OCI-M1 (cell line): ENCODE results near the gene TMEM59.
"Not testable (repeated sequence)": the region's sequence is repeated elsewhere in the genome, so short reads cannot be mapped to it uniquely, and the experiment has no call there.

ENCODE experiments used
- DNase-seq: peaks from one replicate; lab custom pipeline; 2025; lab: John Stamatoyannopoulos, UW

Gene TMEM59

GRCh38 chr1:54052934-54053744 lies at the start of gene TMEM59, which contains the start of gene TCEANC2:
Gene TMEM59 (minus strand): TSS chr1:54053204. CDS start chr1:54053188, 16 bp downstream.
Gene TCEANC2 (plus strand): TSS chr1:54053608. CDS start chr1:54054423, 815 bp downstream.
- peak; percentile 99 for DNase-seq

GRCh38 chr1:54100500-54100899 lies 47.5 kb upstream of the TMEM59 start:
- no peak for DNase-seq

- DNase-seq = no peak
These were observed 46.1 kb upstream of the TMEM59 start for GRCh38 chr1:54099061-54099610.

GRCh38 chr1:54096877-54097240 lies 43.9 kb upstream of the TMEM59 start:
- no peak for DNase-seq

GRCh38 chr1:54096227-54096876 lies 43.3 kb upstream of the TMEM59 start:
- DNase-seq = no peak

- DNase-seq = no peak
These were observed 42.7 kb upstream of the TMEM59 start for GRCh38 chr1:54095546-54096226.

- DNase-seq = not testable (repeated sequence)
These were observed 41.7 kb upstream of the TMEM59 start for GRCh38 chr1:54094730-54095105.

GRCh38 chr1:54094001-54094729 lies 41.2 kb upstream of the TMEM59 start:
- no peak for DNase-seq

GRCh38 chr1:54091666-54092065 lies 38.7 kb upstream of the TMEM59 start:
- DNase-seq = no peak

GRCh38 chr1:54088385-54088784 lies 35.4 kb upstream of the TMEM59 start:
- DNase-seq = no peak

- no peak for DNase-seq
These were observed 33.8 kb upstream of the TMEM59 start for GRCh38 chr1:54086754-54087153.

- no peak for DNase-seq
These were observed 31.8 kb upstream of the TMEM59 start for GRCh38 chr1:54084794-54085193.

GRCh38 chr1:54081306-54082270 lies 28.6 kb upstream of the TMEM59 start:
- DNase-seq = peak; percentile 83

GRCh38 chr1:54080598-54081049 lies 27.6 kb upstream of the TMEM59 start:
- no peak for DNase-seq

GRCh38 chr1:54077359-54077758 lies 24.4 kb upstream of the TMEM59 start:
- DNase-seq = no peak

- peak; percentile 82 for DNase-seq
These were observed 17.3 kb upstream of the TMEM59 start for GRCh38 chr1:54070171-54070837.

GRCh38 chr1:54069791-54070170 lies 16.8 kb upstream of the TMEM59 start:
- no peak for DNase-seq

GRCh38 chr1:54064299-54064698 lies 11.3 kb upstream of the TMEM59 start:
- DNase-seq = no peak

- peak; percentile 56 for DNase-seq
These were observed 1.4 kb upstream of the TMEM59 start for GRCh38 chr1:54054438-54054749.

GRCh38 chr1:54053745-54054437 lies 887 bp upstream of the TMEM59 start:
- DNase-seq = peak; percentile 64
